Lung (tissue), 12 donors: Measurements from ENCODE around the gene IL17B. TPM values are rescaled to one million over a fixed set of nuclear protein-coding genes. Genes with fewer than 3 reads are reported as not detected.
A peak's percentile ranks its signal among the peaks of the same experiment; 100 is the strongest.

Source experiments
- ATAC-seq: fragments of 200-7000 bp; cut with Tn5 transposase; one replicate; pipeline ENCODE4 v1.9.1; 2020; ENCODE audit warnings: moderate number of reproducible peaks; ENCODE audit not compliant: insufficient read depth, low FRiP score
- DNase-seq, 3 donors: peaks; one replicate each; pipeline ENCODE4 v3.0.0-alpha.2; 2013 to 2017
- H3K27ac ChIP-seq, 2 donors: one replicate each; pipeline ENCODE4 v1.5.1; 2013; ENCODE audit warnings: mild to moderate bottlenecking in 2 of 2, moderate library complexity in 2 of 2, control low read depth in 1 of 2, inconsistent platforms in 1 of 2, low read depth in 1 of 2, low read length in 1 of 2
- H3K27me3 ChIP-seq, 3 donors: one replicate each; pipeline ENCODE4 v1.5.1; 2013; ENCODE audit warnings: low read length in 2 of 3; ENCODE audit not compliant: control insufficient read depth in 3 of 3, insufficient read depth in 3 of 3
- H3K36me3 ChIP-seq, 4 donors: one replicate each; pipeline ENCODE4 v1.5.1; 2013; ENCODE audit warnings: low read length in 4 of 4, mild to moderate bottlenecking in 1 of 4, moderate library complexity in 1 of 4; ENCODE audit not compliant: control insufficient read depth in 4 of 4, insufficient read depth in 4 of 4
- H3K4me1 ChIP-seq, 5 donors: one replicate each; pipeline ENCODE4 v1.5.1; 2013; ENCODE audit warnings: low read length in 5 of 5, mild to moderate bottlenecking in 2 of 5, moderate library complexity in 1 of 5; ENCODE audit not compliant: control insufficient read depth in 5 of 5, insufficient read depth in 5 of 5
- H3K4me3 ChIP-seq: one replicate; pipeline ENCODE4 v1.5.1; 2013; ENCODE audit warnings: mild to moderate bottlenecking, control low read depth, moderate library complexity
- H3K9ac ChIP-seq, 2 donors: one replicate each; pipeline ENCODE4 v1.5.1; 2013; ENCODE audit warnings: low read length in 2 of 2, control low read depth in 1 of 2; ENCODE audit not compliant: insufficient read depth in 1 of 2
- H3K9me3 ChIP-seq, 4 donors: one replicate each; pipeline ENCODE4 v1.5.1; 2013; ENCODE audit warnings: low read length in 3 of 4, mild to moderate bottlenecking in 1 of 4, moderate library complexity in 1 of 4; ENCODE audit not compliant: control insufficient read depth in 4 of 4, insufficient read depth in 3 of 4
- CTCF ChIP-seq: IDR thresholded peaks from 2 replicates; pipeline ENCODE4 v1.5.1; 2012; ENCODE audit warnings: mild to moderate bottlenecking; ENCODE audit errors: control extremely low read depth, extremely low read depth
- WGBS, 2 donors: extraction: QIAGEN DNeasy Blood & Tissue Kit; methylation state at CpG; one replicate each; pipeline ENCODE4 v1.1.7; 2013; 5-methylcytosine and 5-hydroxymethylcytosine counted together
- polyA plus RNA-seq, 2 donors: library from polyadenylated mRNA; stranded (reverse); fragments of 200-250 nt; gene quantifications; one replicate each; pipeline ENCODE4 v1.2.1, GENCODE V29; 2013
- total RNA-seq, 2 donors: library from RNA; depleted of rRNA in 1 of 2; stranded (reverse); fragments of >200 nt in 1 of 2; gene quantifications; one replicate each; pipeline ENCODE4 v1.2.1, GENCODE V29; 2014 to 2021
- donor health status: control.
- donor health status: control.
- donor health status: Bipolar disorder and iron deficiency.
- donor health status: healthy.
- donor health status: DM: yes; HTN: yes; CAD: no.

The IL17B gene
- total and polyA plus RNA-seq, 4 donors: 0.26 to 1.3 (median 0.39) TPM

GRCh38 chr5:149371296-149371962 lies 7.7 kb downstream of the IL17B start:
- DNase-seq: peak; percentile 37 to 57 (median 53)

GRCh38 chr5:149370878-149371277 lies 8.2 kb downstream of the IL17B start:
- Histone ChIP-seq H3K4me3 (no peak overlapping the region), H3K9ac (no peak overlapping the region), H3K36me3 (no peaks in the 10 kb centered on the region), H3K4me1 (peaks cover 0 to 4% (median 0%) of the 10 kb centered on the region in 5 donors), H3K9me3 (no peaks in the 10 kb centered on the region), H3K27ac (no peak overlapping the region), H3K27me3 (no peaks in the 10 kb centered on the region)
- WGBS, 2 donors: 69 to 90% methylated on average over 2 of the region's 2 CpGs
- no peak for ATAC-seq
- DNase-seq: no peak
- no peak for TF ChIP-seq CTCF

More at GRCh38 chr5:149371296-149371962, 7.7 kb downstream of the IL17B start:
- Histone ChIP-seq H3K27me3 (no peaks in the 10 kb centered on the region), H3K4me3 (no peak overlapping the region), H3K27ac (no peak overlapping the region), H3K9ac (no peak overlapping the region), H3K36me3 (no peaks in the 10 kb centered on the region), H3K4me1 (peaks cover 0 to 4% (median 0%) of the 10 kb centered on the region in 5 donors), H3K9me3 (no peaks in the 10 kb centered on the region)
- peak; percentile 80 for ATAC-seq
- WGBS, 2 donors: 41 to 50% methylated on average over 12 of the region's 12 CpGs
- TF ChIP-seq CTCF: peak; percentile 65

GRCh38 chr5:149367972-149368645 lies 11.0 kb downstream of the IL17B start:
- Histone ChIP-seq H3K9me3 (no peaks in the 10 kb centered on the region), H3K27me3 (no peaks in the 10 kb centered on the region), H3K27ac (no peak overlapping the region), H3K4me3 (no peak overlapping the region), H3K9ac (no peak overlapping the region), H3K4me1 (peaks cover 0 to 4% (median 0%) of the 10 kb centered on the region in 5 donors), H3K36me3 (no peaks in the 10 kb centered on the region)
- ATAC-seq (no peak), DNase-seq (no peak)
- WGBS, 2 donors: 94 to 95% methylated on average over 22 of the region's 22 CpGs
- TF ChIP-seq CTCF: no peak
